ENCODE data around the gene STARD8.

GRCh38 chrX:68754406-68754805 lies 106.9 kb downstream of the STARD8 start:
- TF ChIP-seq CTCF (IDR thresholded peaks at IDR 0.05) (no peak), ZFX (IDR thresholded peaks at IDR 0.05; ENCODE audit: borderline replicate concordance) (no peak)
